Hematopoietic multipotent progenitor cell treated with erythropoietin and hydrocortisone succinate and interleukin-3 and kit ligand, for 15 days (in vitro differentiated cells): ENCODE measurements around the gene CCDC43.
"Not testable (repeated sequence)": the region's sequence is repeated elsewhere in the genome, so short reads cannot be mapped to it uniquely, and the experiment has no call there.

Experiments used
- DNase-seq: peaks from one replicate; pipeline ENCODE4 v3.0.0-alpha.2; 2015; ENCODE audit warnings: low spot score

Gene CCDC43

GRCh38 chr17:44666006-44666405 lies 23.6 kb downstream of the CCDC43 start:
- no peak for DNase-seq

- no peak for DNase-seq
Measured at GRCh38 chr17:44664867-44665266, 24.7 kb downstream of the CCDC43 start.

- DNase-seq: no peak
Measured at GRCh38 chr17:44663095-44663494, 26.5 kb downstream of the CCDC43 start.

- no peak for DNase-seq
Measured at GRCh38 chr17:44661835-44662234, 27.7 kb downstream of the CCDC43 start.

- no peak for DNase-seq
Measured at GRCh38 chr17:44655983-44656710, 33.4 kb downstream of the CCDC43 start, which contains the start of gene MEIOC. MEIOC (plus strand) TSS chr17:44656468; CDS start chr17:44656614, 146 bp downstream.

- DNase-seq: no peak
Measured at GRCh38 chr17:44653954-44654353, 35.6 kb downstream of the CCDC43 start.

- no peak for DNase-seq
Measured at GRCh38 chr17:44653384-44653783, 36.2 kb downstream of the CCDC43 start.

- no peak for DNase-seq
Measured at GRCh38 chr17:44652727-44653126, 36.8 kb downstream of the CCDC43 start.

GRCh38 chr17:44651228-44651627 lies 38.3 kb downstream of the CCDC43 start:
- DNase-seq: no peak

- DNase-seq: no peak
Measured at GRCh38 chr17:44648963-44649362, 40.6 kb downstream of the CCDC43 start.

- no peak for DNase-seq
Measured at GRCh38 chr17:44647736-44648135, 41.8 kb downstream of the CCDC43 start.

GRCh38 chr17:44646280-44646679 lies 43.3 kb downstream of the CCDC43 start:
- DNase-seq: no peak

- no peak for DNase-seq
Measured at GRCh38 chr17:44645341-44645740, 44.2 kb downstream of the CCDC43 start.

GRCh38 chr17:44642834-44643233 lies 46.7 kb downstream of the CCDC43 start:
- no peak for DNase-seq

- no peak for DNase-seq
Measured at GRCh38 chr17:44637066-44637465, 52.5 kb downstream of the CCDC43 start.

GRCh38 chr17:44636562-44636961 lies 53.0 kb downstream of the CCDC43 start:
- DNase-seq: no peak

GRCh38 chr17:44634401-44634800 lies 55.2 kb downstream of the CCDC43 start:
- not testable (repeated sequence) for DNase-seq

GRCh38 chr17:44633998-44634397 lies 55.6 kb downstream of the CCDC43 start:
- DNase-seq: no peak

- DNase-seq: no peak
Measured at GRCh38 chr17:44630703-44631102, 58.9 kb downstream of the CCDC43 start.

- no peak for DNase-seq
Measured at GRCh38 chr17:44629314-44629713, 60.3 kb downstream of the CCDC43 start.

- DNase-seq: no peak
Measured at GRCh38 chr17:44628243-44629188, 61.1 kb downstream of the CCDC43 start.

- DNase-seq: no peak
Measured at GRCh38 chr17:44627513-44628242, 61.9 kb downstream of the CCDC43 start.
